Measurements from ENCODE around the gene KATNB1. TPM values are rescaled to one million over a fixed set of nuclear protein-coding genes. Genes with fewer than 3 reads are reported as not detected.

The KATNB1 gene
- total and polyA plus RNA-seq, 4 donors, result 14.9 to 39.3 (median 20.1) TPM

- Histone ChIP-seq H3K4me1 (ENCODE audit: control insufficient read depth in 5 of 5, insufficient read depth in 5 of 5, low read length in 5 of 5) (no peaks in the 10 kb centered on the region), H3K27me3 (ENCODE audit: control insufficient read depth in 3 of 3, insufficient read depth in 3 of 3, low read length in 2 of 3) (no peaks in the 10 kb centered on the region), H3K9me3 (ENCODE audit: control insufficient read depth in 4 of 4, insufficient read depth in 3 of 4, low read length in 3 of 4) (no peaks in the 10 kb centered on the region), H3K9ac (ENCODE audit: insufficient read depth in 1 of 2, low read length in 2 of 2) (no peak overlapping the region), H3K27ac (ENCODE audit: low read depth in 1 of 2, low read length in 1 of 2) (no peak overlapping the region), H3K4me3 (no peak overlapping the region), H3K36me3 (ENCODE audit: control insufficient read depth in 4 of 4, insufficient read depth in 4 of 4, low read length in 4 of 4) (no peaks in the 10 kb centered on the region)
- ATAC-seq (ENCODE audit: insufficient read depth, low FRiP score) (no peak), DNase-seq (no peak)
- WGBS, 2 donors, result 83 to 84% methylated on average over 15 of the region's 15 CpGs
- no peak for TF ChIP-seq CTCF (IDR thresholded peaks at IDR 0.05; ENCODE audit: control extremely low read depth, extremely low read depth)
Measured at GRCh38 chr16:57724531-57724930, 11.0 kb upstream of the KATNB1 start.

GRCh38 chr16:57725151-57725550 is 10.4 kb upstream of the KATNB1 start:
- DNase-seq (no peak), ATAC-seq (ENCODE audit: insufficient read depth, low FRiP score) (no peak)
- H3K9me3 ChIP-seq (ENCODE audit: control insufficient read depth in 4 of 4, insufficient read depth in 3 of 4, low read length in 3 of 4), result no peaks in the 10 kb centered on the region
- no peaks in the 10 kb centered on the region for H3K27me3 ChIP-seq (ENCODE audit: control insufficient read depth in 3 of 3, insufficient read depth in 3 of 3, low read length in 2 of 3)
- H3K4me3 ChIP-seq, result no peak overlapping the region
- no peaks in the 10 kb centered on the region for H3K4me1 ChIP-seq (ENCODE audit: control insufficient read depth in 5 of 5, insufficient read depth in 5 of 5, low read length in 5 of 5)
- 46 to 59% methylated on average over 5 of the region's 5 CpGs for WGBS, 2 donors
- H3K27ac ChIP-seq (ENCODE audit: low read depth in 1 of 2, low read length in 1 of 2), result no peak overlapping the region
- no peak overlapping the region for H3K9ac ChIP-seq (ENCODE audit: insufficient read depth in 1 of 2, low read length in 2 of 2)
- H3K36me3 ChIP-seq (ENCODE audit: control insufficient read depth in 4 of 4, insufficient read depth in 4 of 4, low read length in 4 of 4), result no peaks in the 10 kb centered on the region
- TF ChIP-seq CTCF (IDR thresholded peaks at IDR 0.05; ENCODE audit: control extremely low read depth, extremely low read depth), result no peak

GRCh38 chr16:57725554-57725953 is 10.0 kb upstream of the KATNB1 start:
- Histone ChIP-seq H3K4me3 (no peak overlapping the region), H3K9me3 (ENCODE audit: control insufficient read depth in 4 of 4, insufficient read depth in 3 of 4, low read length in 3 of 4) (no peaks in the 10 kb centered on the region), H3K9ac (ENCODE audit: insufficient read depth in 1 of 2, low read length in 2 of 2) (no peak overlapping the region), H3K4me1 (ENCODE audit: control insufficient read depth in 5 of 5, insufficient read depth in 5 of 5, low read length in 5 of 5) (no peaks in the 10 kb centered on the region), H3K27me3 (ENCODE audit: control insufficient read depth in 3 of 3, insufficient read depth in 3 of 3, low read length in 2 of 3) (no peaks in the 10 kb centered on the region), H3K27ac (ENCODE audit: low read depth in 1 of 2, low read length in 1 of 2) (no peak overlapping the region), H3K36me3 (ENCODE audit: control insufficient read depth in 4 of 4, insufficient read depth in 4 of 4, low read length in 4 of 4) (no peaks in the 10 kb centered on the region)
- 74 to 77% methylated on average over 5 of the region's 5 CpGs for WGBS, 2 donors
- no peak for ATAC-seq (ENCODE audit: insufficient read depth, low FRiP score)
- no peak for TF ChIP-seq CTCF (IDR thresholded peaks at IDR 0.05; ENCODE audit: control extremely low read depth, extremely low read depth)
- no peak for DNase-seq

- no peak overlapping the region for H3K27ac ChIP-seq (ENCODE audit: low read depth in 1 of 2, low read length in 1 of 2)
- WGBS, 2 donors, result 93 to 94% methylated on average over 30 of the region's 30 CpGs
- DNase-seq (no peak), ATAC-seq (ENCODE audit: insufficient read depth, low FRiP score) (no peak)
- H3K27me3 ChIP-seq (ENCODE audit: control insufficient read depth in 3 of 3, insufficient read depth in 3 of 3, low read length in 2 of 3), result no peaks in the 10 kb centered on the region
- no peak overlapping the region for H3K4me3 ChIP-seq
- H3K36me3 ChIP-seq (ENCODE audit: control insufficient read depth in 4 of 4, insufficient read depth in 4 of 4, low read length in 4 of 4), result no peaks in the 10 kb centered on the region
- no peak for TF ChIP-seq CTCF (IDR thresholded peaks at IDR 0.05; ENCODE audit: control extremely low read depth, extremely low read depth)
- no peaks in the 10 kb centered on the region for H3K4me1 ChIP-seq (ENCODE audit: control insufficient read depth in 5 of 5, insufficient read depth in 5 of 5, low read length in 5 of 5)
- H3K9ac ChIP-seq (ENCODE audit: insufficient read depth in 1 of 2, low read length in 2 of 2), result no peak overlapping the region
- H3K9me3 ChIP-seq (ENCODE audit: control insufficient read depth in 4 of 4, insufficient read depth in 3 of 4, low read length in 3 of 4), result no peaks in the 10 kb centered on the region
Measured at GRCh38 chr16:57725976-57726375, 9.6 kb upstream of the KATNB1 start.

All from lung (tissue), 12 donors.